A549 (cell line): ENCODE measurements around the gene ENTPD6.

Source experiments
- BHLHE40 ChIP-seq: IDR thresholded peaks from 2 replicates; pipeline ENCODE4 v1.6.1; 2012; ENCODE audit warnings: low read depth, low read length, inconsistent platforms
- CEBPB ChIP-seq, 2 experiments: fragments of >200 bp in 1 of 2; sonication (Bioruptor Twin) in 1 of 2; formaldehyde crosslinking in 1 of 2; IDR thresholded peaks; 2 replicates each; pipeline ENCODE4 v1.6.1; 2012 to 2016
- CTCF ChIP-seq: fragments of >200 bp; sonication (Bioruptor Twin); formaldehyde crosslinking; IDR thresholded peaks from 3 replicates; pipeline ENCODE4 v1.5.1; 2016
- ELK1 ChIP-seq: fragments of 150-350 bp; IDR thresholded peaks from 2 replicates; pipeline ENCODE4 v1.6.1; 2014; ENCODE audit warnings: low read depth, mild to moderate bottlenecking, low read length
- EP300 ChIP-seq, 2 experiments: fragments of >200 bp; sonication (Bioruptor Twin); formaldehyde crosslinking; IDR thresholded peaks; 2 replicates in 1 of 2; 3 replicates in 1 of 2; pipeline ENCODE4 v1.6.1; 2016 to 2017
- HDAC2 ChIP-seq: fragments of 200-600 bp; sonication (generic); IDR thresholded peaks from 2 replicates; pipeline ENCODE4 v1.6.1; 2016
- JUN ChIP-seq, 2 experiments: fragments of >200 bp; sonication (Bioruptor Twin); formaldehyde crosslinking; IDR thresholded peaks; 2 replicates in 1 of 2; 3 replicates in 1 of 2; pipeline ENCODE4 v1.6.1; 2016 to 2017
- NFE2L2 ChIP-seq: fragments of 150-350 bp; conservative IDR thresholded peaks from 2 replicates; pipeline ENCODE4 v1.6.1; 2014; ENCODE audit warnings: low read length
- POLR2A ChIP-seq: IDR thresholded peaks from 2 replicates; pipeline ENCODE4 v1.6.1; 2012; ENCODE audit warnings: mild to moderate bottlenecking, low read length
- RAD21 ChIP-seq, 2 experiments: fragments of >200 bp in 1 of 2; sonication (Bioruptor Twin) in 1 of 2; formaldehyde crosslinking in 1 of 2; IDR thresholded peaks in 1 of 2; conservative IDR thresholded peaks in 1 of 2; 2 replicates in 1 of 2; 3 replicates in 1 of 2; pipeline ENCODE4 v1.6.1; 2012 to 2018; ENCODE audit warnings: inconsistent platforms in 1 of 2
- RFX5 ChIP-seq: fragments of 450-650 bp; IDR thresholded peaks from 2 replicates; pipeline ENCODE4 v1.7.1; 2014; ENCODE audit warnings: antibody characterized with exemption, mild to moderate bottlenecking, moderate library complexity
- TP53 ChIP-seq: fragments of 250-450 bp; sonication (Bioruptor Pico); IDR thresholded peaks from 2 replicates; pipeline ENCODE4 v1.5.0; 2021; ENCODE audit warnings: mild to moderate bottlenecking, moderate library complexity
- ZFP36 ChIP-seq: fragments of 450-650 bp; IDR thresholded peaks from 2 replicates; pipeline ENCODE4 v1.6.1; 2014; ENCODE audit warnings: borderline replicate concordance; ENCODE audit not compliant: partially characterized antibody

- TF ChIP-seq BHLHE40 (no peak), EP300 (IDR thresholded peaks at IDR 0.05) (no peak), ZFP36 (no peak), POLR2A (no peak), RFX5 (no peak), TP53 (no peak), CTCF (no peak; the same call in 2 of the 3 replicates), JUN (IDR thresholded peaks at IDR 0.05) (no peak; a peak in 1 of 5 replicates), HDAC2 (no peak), NFE2L2 (no peak), RAD21 (conservative IDR thresholded peaks at IDR 0.05 in 1 of 2, IDR thresholded peaks at IDR 0.05 in 1 of 2) (no peak), CEBPB (IDR thresholded peaks at IDR 0.05) (no peak), ELK1 (no peak)
Observed at GRCh38 chr20:25247518-25247955, 52.0 kb downstream of the ENTPD6 start.
